Smooth muscle cell (in vitro differentiated cells): ENCODE measurements around the gene SYK. TPM values are rescaled to one million over a fixed set of nuclear protein-coding genes. Genes with fewer than 3 reads are reported as not detected.

Source experiments
- DNase-seq: peaks from one replicate; lab custom pipeline; 2025; ENCODE audit not compliant: unreplicated experiment; lab: John Stamatoyannopoulos, UW
- H2AFZ ChIP-seq: fragments of 200-600 bp; sonication (generic); 2 replicates; pipeline ENCODE4 v1.6.0; 2016; ENCODE audit warnings: antibody characterized with exemption, low read depth, mild to moderate bottlenecking
- H3F3A ChIP-seq: fragments of 200-600 bp; sonication (generic); 2 replicates; pipeline ENCODE4 v1.6.0; 2017; ENCODE audit warnings: antibody characterized with exemption, low read depth
- H3K27ac ChIP-seq: fragments of 200-600 bp; sonication (generic); 2 replicates; pipeline ENCODE4 v1.5.1; 2016; ENCODE audit warnings: low read depth, mild to moderate bottlenecking
- H3K27me3 ChIP-seq: fragments of 200-600 bp; sonication (generic); 2 replicates; pipeline ENCODE4 v1.6.1; 2016; ENCODE audit warnings: low read depth, mild to moderate bottlenecking
- H3K36me3 ChIP-seq: fragments of 200-600 bp; sonication (generic); 2 replicates; pipeline ENCODE4 v1.5.1; 2016; ENCODE audit warnings: low read depth
- H3K4me1 ChIP-seq: fragments of 200-600 bp; sonication (generic); 2 replicates; pipeline ENCODE4 v1.5.1; 2016; ENCODE audit warnings: low read depth
- H3K4me2 ChIP-seq: fragments of 200-600 bp; sonication (generic); 2 replicates; pipeline ENCODE4 v1.6.0; 2016; ENCODE audit warnings: mild to moderate bottlenecking
- H3K4me3 ChIP-seq: fragments of 200-600 bp; sonication (generic); 2 replicates; pipeline ENCODE4 v1.5.1; 2016; ENCODE audit warnings: mild to moderate bottlenecking
- H3K79me2 ChIP-seq: fragments of 200-600 bp; sonication (generic); 2 replicates; pipeline ENCODE4 v1.6.0; 2016; ENCODE audit warnings: low read depth, mild to moderate bottlenecking
- H3K9ac ChIP-seq: fragments of 200-600 bp; sonication (generic); 2 replicates; pipeline ENCODE4 v1.6.0; 2016; ENCODE audit warnings: low read depth
- H3K9me3 ChIP-seq: fragments of 200-600 bp; sonication (generic); replicated peaks from 2 replicates; pipeline ENCODE4 v1.5.1; 2016; ENCODE audit warnings: low read depth
- H4K20me1 ChIP-seq: fragments of 200-600 bp; sonication (generic); 2 replicates; pipeline ENCODE4 v1.6.0; 2016; ENCODE audit warnings: low read depth
- CTCF ChIP-seq: fragments of 200-600 bp; sonication (generic); IDR thresholded peaks from 2 replicates; pipeline ENCODE4 v1.5.1; 2017; ENCODE audit warnings: borderline replicate concordance, mild to moderate bottlenecking, antibody characterized with exemption; ENCODE audit not compliant: insufficient read depth, poor library complexity, severe bottlenecking
- WGBS: methylation state at CpG from one replicate; pipeline ENCODE4 v1.1.7; 2016; ENCODE audit warnings: low lambda C conversion rate; 5-methylcytosine and 5-hydroxymethylcytosine counted together
- polyA plus RNA-seq: library from polyadenylated mRNA; unstranded; fragments of >200 nt; fragmentation: Nextera tagmentation; extraction: Ambion mirVana; gene quantifications from 2 replicates; pipeline ENCODE4 v1.2.1, GENCODE V29; 2016
- total RNA-seq: library from RNA; depleted of rRNA; stranded (reverse); fragments of >200 nt; gene quantifications from 2 replicates; pipeline ENCODE4 v1.2.3, GENCODE V29; 2014

Gene SYK
- total and polyA plus RNA-seq, 2 experiments from 2014 or later = 0.09 TPM; not detected in 1

- H3K4me3 ChIP-seq = no peak overlapping the region
- 93% methylated on average over 8 of the region's 8 CpGs for WGBS
These were observed 87.3 kb downstream of the SYK start for GRCh38 chr9:90888941-90889340.

DNA sequence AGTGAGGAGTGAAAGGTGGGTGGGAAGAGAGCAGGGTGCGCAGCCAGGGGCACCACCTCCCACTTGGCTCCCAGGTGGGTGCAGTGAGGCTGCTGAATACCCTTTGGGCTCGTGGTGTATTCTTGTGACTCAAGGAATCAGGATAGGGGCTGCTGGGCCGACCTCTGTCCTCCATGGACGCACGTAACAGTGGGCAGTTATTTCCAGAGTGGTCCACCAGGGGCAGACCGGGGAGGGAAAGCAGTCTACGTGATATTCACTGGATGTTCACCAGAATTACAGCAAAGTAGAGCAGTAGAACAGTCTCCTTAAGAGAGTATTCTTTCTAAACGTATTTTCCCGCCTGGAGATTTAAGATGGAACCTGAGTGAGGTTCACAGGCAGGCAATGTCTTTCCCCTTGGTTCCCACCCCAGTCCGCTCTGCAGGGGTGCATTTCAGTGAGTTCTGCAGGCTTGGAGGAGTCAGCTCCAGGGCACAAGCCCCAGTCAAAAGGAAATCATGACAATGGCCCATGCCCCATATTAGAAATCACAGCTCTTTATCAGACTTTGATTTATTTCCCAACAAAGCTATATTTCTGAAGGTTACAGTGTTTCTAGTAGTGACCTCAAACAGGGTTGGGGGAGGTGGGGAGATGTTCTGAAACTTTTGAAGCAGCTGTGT is 88.7 kb downstream of the SYK start:
- no peaks in the 10 kb centered on the region for H4K20me1 ChIP-seq
- H3K36me3 ChIP-seq = peaks cover 3% of the 10 kb centered on the region
- H3K4me2 ChIP-seq = no peak overlapping the region
- peak; percentile 10 for TF ChIP-seq CTCF
- no peak overlapping the region for H3K4me3 ChIP-seq
- no peaks in the 10 kb centered on the region for H3K9me3 ChIP-seq
- DNase-seq = no peak
- no peak overlapping the region for H2AFZ ChIP-seq
- no peaks in the 10 kb centered on the region for H3K4me1 ChIP-seq
- no peaks in the 10 kb centered on the region for H3K27me3 ChIP-seq
- H3K27ac ChIP-seq = no peak overlapping the region
- 80% methylated on average over 10 of the region's 10 CpGs for WGBS
- H3K9ac ChIP-seq = no peak overlapping the region
- no peaks in the 10 kb centered on the region for H3F3A ChIP-seq
- no peaks in the 10 kb centered on the region for H3K79me2 ChIP-seq

More at GRCh38 chr9:90888941-90889340, 87.3 kb downstream of the SYK start:
- DNase-seq = no peak
- no peak overlapping the region for H2AFZ ChIP-seq
- H3K79me2 ChIP-seq = no peaks in the 10 kb centered on the region
- no peak overlapping the region for H3K4me2 ChIP-seq
- no peaks in the 10 kb centered on the region for H3K4me1 ChIP-seq
- no peaks in the 10 kb centered on the region for H4K20me1 ChIP-seq
- no peak overlapping the region for H3K9ac ChIP-seq
- no peak for TF ChIP-seq CTCF
- H3K27me3 ChIP-seq = no peaks in the 10 kb centered on the region
- peaks cover 3% of the 10 kb centered on the region for H3K36me3 ChIP-seq
- no peak overlapping the region for H3K27ac ChIP-seq
- no peaks in the 10 kb centered on the region for H3K9me3 ChIP-seq
- no peaks in the 10 kb centered on the region for H3F3A ChIP-seq

- Histone ChIP-seq H3F3A (no peaks in the 10 kb centered on the region), H4K20me1 (no peaks in the 10 kb centered on the region), H3K4me2 (no peak overlapping the region), H3K4me1 (peaks cover 12% of the 10 kb centered on the region), H3K9me3 (no peaks in the 10 kb centered on the region), H3K27ac (no peak overlapping the region), H3K36me3 (no peaks in the 10 kb centered on the region), H3K79me2 (no peaks in the 10 kb centered on the region), H2AFZ (no peak overlapping the region), H3K9ac (no peak overlapping the region), H3K4me3 (no peak overlapping the region), H3K27me3 (no peaks in the 10 kb centered on the region)
- no peak for DNase-seq
- WGBS = 94% methylated on average over 8 of the region's 8 CpGs
- no peak for TF ChIP-seq CTCF
These were observed 89.9 kb downstream of the SYK start for GRCh38 chr9:90891308-90892040.
